ENCODE results near the gene KMT5C.
"Not testable (repeated sequence)": the region's sequence is repeated elsewhere in the genome, so short reads cannot be mapped to it uniquely, and the experiment has no call there.

The KMT5C gene

DNA sequence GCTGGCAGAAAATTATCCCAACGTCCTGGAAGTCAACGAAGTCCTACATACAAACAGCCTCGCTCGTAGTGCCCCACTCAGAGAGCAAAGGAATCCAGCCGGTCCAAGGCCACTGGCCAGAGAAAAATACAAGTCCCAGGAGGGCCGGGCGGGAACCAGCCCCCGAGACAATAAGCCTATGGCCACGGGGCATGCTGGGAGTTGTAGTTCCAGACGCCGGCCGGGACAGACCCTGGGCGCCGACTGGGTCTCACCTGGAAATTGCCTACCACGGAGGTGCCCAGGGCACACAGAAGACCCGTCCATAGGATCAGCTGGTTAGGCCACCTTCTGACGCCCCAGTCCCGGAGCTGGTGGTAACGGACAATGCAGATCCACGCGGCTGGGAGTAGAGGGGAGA, 19.9 kb upstream of the KMT5C start:
- DNase-seq (ENCODE audit: low spot score): peak; percentile 94

GRCh38 chr19:55320844-55321419, 18.7 kb upstream of the KMT5C start:
- peak; percentile 27 for DNase-seq (ENCODE audit: low spot score)

DNA sequence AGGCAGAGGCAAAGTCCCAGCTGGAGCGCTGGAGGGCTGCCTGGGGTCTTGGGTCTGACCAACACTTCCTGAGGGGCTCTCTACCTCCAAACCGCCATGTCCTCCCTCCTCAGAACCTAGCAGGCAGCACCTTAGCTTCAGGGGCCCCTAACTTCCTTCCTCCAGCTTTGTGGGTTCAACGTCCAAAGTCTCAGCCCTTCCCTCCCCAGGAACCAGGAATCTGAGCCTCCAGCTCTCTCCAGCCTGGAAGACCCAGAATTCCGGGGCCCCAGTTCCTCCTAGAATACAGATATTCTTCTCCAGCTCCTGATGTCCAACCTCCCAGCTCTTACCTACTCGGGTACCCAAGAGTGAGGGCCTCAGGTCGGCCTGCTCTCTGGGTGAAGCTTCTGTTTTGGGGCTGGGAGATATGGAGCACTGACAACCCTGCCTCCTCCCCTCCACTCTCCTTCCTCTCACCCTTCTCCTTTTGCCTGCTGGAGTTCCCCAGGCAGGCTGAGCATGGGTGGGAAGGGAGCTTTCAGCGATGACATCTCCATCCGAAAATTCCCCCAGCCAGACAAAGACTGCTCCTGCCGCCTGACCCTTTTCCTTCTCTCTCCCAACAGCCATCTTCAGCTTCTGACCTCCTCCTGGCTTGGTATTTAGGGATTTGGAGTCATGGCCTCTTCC, 18.1 kb upstream of the KMT5C start:
- DNase-seq (ENCODE audit: low spot score): no peak

- DNase-seq (ENCODE audit: low spot score): no peak
Observed at GRCh38 chr19:55322204-55322885, 17.3 kb upstream of the KMT5C start.

- no peak for DNase-seq (ENCODE audit: low spot score)
Observed at GRCh38 chr19:55324662-55325061, 15.0 kb upstream of the KMT5C start.

- no peak for DNase-seq (ENCODE audit: low spot score)
Observed at GRCh38 chr19:55325172-55325571, 14.5 kb upstream of the KMT5C start, which contains the start of gene TMEM150B. TMEM150B (minus strand) TSS chr19:55325341; CDS start chr19:55321036, 4,305 bp downstream.

DNA sequence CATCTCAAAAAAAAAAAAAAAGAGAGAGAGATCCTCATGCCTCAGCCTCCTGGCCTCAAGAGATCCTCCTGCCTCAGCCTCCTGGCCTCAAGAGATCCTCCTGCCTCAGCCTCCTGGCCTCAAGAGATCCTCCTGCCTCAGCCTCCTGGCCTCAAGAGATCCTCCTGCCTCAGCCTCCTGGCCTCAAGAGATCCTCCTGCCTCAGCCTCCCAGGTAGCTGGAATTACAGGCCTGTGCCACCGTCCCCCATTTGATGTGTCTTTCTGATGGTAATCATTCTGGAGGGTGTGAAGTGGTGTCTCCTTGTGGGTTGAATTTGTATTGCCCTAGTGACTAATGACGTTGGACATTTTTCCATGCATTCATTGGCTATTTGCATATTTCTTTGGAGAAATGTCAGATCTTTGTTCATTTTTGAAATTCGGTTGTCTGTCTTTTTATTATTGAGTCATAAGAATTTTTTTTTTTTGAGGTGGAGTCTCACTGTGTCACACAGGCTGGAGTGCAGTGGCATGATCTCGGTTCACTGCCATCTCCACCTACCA, 10.8 kb upstream of the KMT5C start:
- not testable (repeated sequence) for DNase-seq (ENCODE audit: low spot score)

DNA sequence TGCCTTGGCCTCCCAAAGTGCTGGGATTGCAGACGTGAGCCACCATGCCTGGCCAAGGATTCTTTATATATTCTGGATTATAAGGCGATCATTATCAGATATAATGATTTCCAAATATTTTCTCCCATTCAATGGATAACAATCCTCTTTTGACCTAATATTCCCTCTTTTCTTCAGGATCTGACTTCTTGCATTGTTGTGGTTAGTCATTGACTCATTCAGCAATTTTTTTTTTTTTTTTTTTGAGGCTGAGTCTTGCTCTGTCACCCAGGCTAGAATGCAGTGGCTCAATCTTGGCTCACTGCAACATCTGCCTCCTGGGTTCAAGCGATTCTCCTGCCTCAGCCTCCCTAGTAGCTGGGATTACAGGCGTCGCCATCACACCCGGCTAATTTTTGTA, 9.9 kb upstream of the KMT5C start:
- DNase-seq (ENCODE audit: low spot score): not testable (repeated sequence)

DNA sequence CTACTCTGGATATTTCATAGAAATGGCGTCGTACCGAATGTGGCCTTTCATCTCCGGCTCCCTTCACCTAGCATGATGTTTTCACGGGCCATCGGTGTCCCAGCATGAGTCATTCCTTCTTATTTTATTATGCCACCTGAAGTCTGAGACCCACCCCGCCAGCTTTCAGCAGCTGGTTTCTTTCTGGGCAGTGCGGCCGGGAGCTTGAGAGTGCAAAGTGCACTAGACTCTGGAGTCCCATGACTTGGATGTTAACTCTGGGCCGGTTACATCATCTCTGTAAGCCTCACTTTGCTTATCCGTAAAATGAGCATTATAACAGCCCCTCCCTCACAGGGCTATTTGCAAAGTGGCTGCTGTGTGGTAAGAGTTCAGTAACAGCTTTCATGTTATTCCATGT, 5.8 kb upstream of the KMT5C start:
- no peak for DNase-seq (ENCODE audit: low spot score)

DNA sequence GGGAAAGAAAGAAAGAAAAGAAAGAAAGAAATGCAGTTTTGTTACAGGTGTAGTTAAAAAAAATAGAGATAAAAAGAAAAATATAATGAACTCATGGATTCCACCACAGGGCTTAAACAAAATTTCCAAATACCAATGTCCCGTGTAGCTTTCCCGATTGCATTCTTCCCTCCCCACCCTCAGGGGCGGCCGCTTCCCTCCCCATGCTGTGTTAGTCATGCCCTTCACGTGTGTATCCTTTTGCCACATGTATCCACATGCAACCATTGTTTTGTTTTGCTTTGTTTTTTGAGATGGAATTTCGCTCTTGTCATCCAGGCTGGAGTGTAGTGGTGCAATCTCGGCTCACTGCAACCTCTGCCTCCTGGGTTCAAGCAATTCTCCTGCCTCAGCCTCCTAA, 3.6 kb upstream of the KMT5C start:
- DNase-seq (ENCODE audit: low spot score): no peak

DNA sequence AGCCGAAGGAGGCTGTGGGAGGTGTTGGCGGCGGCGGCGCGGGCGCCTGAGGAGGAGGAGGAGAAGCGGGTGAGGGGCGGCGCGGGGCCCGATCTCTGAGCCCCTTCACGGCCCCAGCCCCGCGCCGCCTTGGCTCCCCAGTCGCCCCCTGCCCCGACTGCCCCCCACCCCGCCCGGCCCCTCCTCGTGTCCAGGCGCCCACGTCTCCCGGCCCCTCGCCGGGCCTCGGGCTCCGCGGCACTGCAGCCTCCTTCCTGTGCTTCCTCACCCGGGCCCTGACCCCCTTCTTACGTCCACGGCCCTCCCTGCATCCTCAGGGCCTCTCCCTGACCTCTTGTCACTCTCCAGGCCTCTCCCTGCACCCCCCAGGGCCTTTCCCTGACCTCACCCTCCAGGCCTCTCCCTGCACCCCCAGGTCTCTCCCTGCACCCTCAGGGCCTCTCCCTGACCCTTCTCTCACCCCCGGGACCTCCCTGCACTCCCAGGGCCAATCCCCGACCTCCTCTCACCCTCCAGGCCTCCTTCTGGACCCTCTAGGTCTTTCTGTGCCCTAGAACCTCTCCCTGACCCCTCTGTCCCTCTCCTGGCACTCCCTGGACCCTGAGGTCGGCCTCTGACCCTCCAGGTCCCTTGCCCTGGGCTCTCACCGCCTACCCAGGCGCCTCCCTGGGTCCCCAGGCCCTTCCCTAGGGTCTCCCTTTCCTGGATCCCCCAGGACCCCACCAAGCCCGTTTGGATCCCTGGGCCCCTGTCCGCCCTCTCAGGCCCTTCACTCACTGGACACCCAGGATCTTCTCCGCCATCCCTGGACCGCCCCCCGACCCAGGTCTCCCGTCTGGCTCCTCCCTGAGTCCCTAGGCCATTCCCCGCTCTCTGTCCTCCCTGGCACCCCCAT, 460 bp downstream of the KMT5C start:
- DNase-seq (ENCODE audit: low spot score): no peak

- no peak for DNase-seq (ENCODE audit: low spot score)
Observed at GRCh38 chr19:55340784-55341147, 1.1 kb downstream of the KMT5C start.

DNA sequence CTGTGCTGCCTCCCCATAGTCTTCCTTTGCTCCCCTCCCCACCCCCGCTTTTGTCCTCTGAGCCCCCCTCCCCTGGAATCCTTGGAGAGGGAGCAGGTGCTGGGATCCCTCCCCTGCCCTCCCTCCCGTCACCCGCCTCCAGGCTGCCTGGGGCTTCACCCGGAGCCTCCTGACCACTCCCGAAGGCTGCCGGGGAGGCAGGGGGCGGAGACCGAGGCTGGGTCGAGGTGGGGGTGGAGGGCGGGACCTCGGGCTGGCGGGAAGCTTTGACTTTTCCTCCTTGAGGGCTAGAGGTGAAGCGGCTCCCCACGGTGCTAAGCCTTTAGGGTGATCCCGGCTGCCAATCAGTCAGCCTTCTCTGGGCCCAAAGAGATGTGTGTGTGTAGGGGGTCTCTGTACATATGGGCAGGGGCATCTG, 1.5 kb downstream of the KMT5C start:
- DNase-seq (ENCODE audit: low spot score): peak; percentile 94

GRCh38 chr19:55341595-55342531, 2.2 kb downstream of the KMT5C start:
- DNase-seq (ENCODE audit: low spot score): peak; percentile 12

- DNase-seq (ENCODE audit: low spot score): peak; percentile 2
Observed at GRCh38 chr19:55344444-55344843, 4.8 kb downstream of the KMT5C start.

- peak; percentile 5 for DNase-seq (ENCODE audit: low spot score)
Observed at GRCh38 chr19:55345101-55345817, 5.6 kb downstream of the KMT5C start.

- DNase-seq (ENCODE audit: low spot score): peak; percentile 45
Observed at GRCh38 chr19:55345818-55346724, 6.4 kb downstream of the KMT5C start.

GRCh38 chr19:55346725-55347441, 7.2 kb downstream of the KMT5C start:
- DNase-seq (ENCODE audit: low spot score): peak; percentile 4

Measured in iPS-NIHi11 (cell line).